Gastrocnemius medialis (tissue), 4 donors: ENCODE data around the gene PCDHA2.

Experiments used
- CTCF ChIP-seq, 5 experiments: fragments of 450-650 bp in 3 of 5; fragments of 200-600 bp in 2 of 5; sonication (generic) in 2 of 5; IDR thresholded peaks in 4 of 5; conservative IDR thresholded peaks in 1 of 5; 1 replicate in 4 of 5; 2 replicates in 1 of 5; pipeline ENCODE4 v1.5.1; 2016 to 2019; ENCODE audit warnings: antibody characterized with exemption in 5 of 5, mild to moderate bottlenecking in 3 of 5, moderate library complexity in 3 of 5
- POLR2A ChIP-seq, 2 donors: fragments of 450-650 bp; IDR thresholded peaks; one replicate each; pipeline ENCODE4 v1.6.1; 2017; ENCODE audit warnings: antibody characterized with exemption in 2 of 2, mild to moderate bottlenecking in 2 of 2, moderate library complexity in 2 of 2

- TF ChIP-seq CTCF (IDR thresholded peaks at IDR 0.05 in 4 of 5, conservative IDR thresholded peaks at IDR 0.05 in 1 of 5) (no peak), POLR2A (IDR thresholded peaks at IDR 0.05) (no peak)
These were observed 14.2 kb downstream of the PCDHA2 start for GRCh38 chr5:140808889-140809291.
